ENCODE data around the gene MRPL12. TPM values are rescaled to one million over a fixed set of nuclear protein-coding genes. Genes with fewer than 3 reads are reported as not detected.

The MRPL12 gene
- total RNA-seq (10 to 100 TPM in 1 of 2 donors, 1 to 10 TPM in 1; 9.1 to 15.1 TPM), polyA plus RNA-seq (100 to 1,000 TPM; 103 to 121 TPM)

DNA sequence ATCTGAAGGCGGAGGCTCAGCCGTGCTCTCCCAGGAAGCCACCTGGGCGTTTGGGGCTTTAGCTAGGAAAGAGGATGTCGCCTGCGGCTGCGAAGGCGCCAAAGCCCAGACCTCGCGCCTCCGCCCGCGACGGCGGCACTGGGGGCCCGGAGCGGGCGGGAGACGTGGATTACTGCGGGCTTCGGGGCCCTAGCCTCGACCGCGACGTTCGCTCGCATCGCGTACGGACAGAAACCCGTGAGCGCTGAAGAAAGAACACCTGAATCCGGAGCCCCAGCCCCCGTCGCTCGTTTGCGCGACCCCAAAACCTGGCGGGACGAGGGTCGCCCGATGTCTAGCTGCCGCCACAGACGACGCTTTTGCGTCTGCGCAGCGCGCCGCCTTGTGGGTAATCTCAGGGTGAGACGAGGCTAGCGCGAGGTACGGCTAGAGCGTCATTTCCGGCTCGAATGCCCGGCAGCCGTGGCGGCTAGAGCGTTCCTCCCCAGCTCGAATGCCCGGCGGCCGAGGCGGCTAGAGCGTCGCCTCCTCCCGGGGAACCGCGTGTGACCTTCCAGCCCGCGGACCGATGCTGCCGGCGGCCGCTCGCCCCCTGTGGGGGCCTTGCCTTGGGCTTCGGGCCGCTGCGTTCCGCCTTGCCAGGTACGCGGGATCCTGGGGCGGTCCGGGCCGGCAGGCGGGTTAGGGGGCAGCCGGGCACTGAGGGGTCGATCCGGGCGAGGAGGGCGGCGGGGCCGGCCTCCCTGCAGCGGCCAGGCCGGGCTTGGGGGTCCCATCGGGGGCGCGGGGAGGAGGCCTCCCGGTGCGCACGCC, at the start of gene MRPL12:
TSS of gene MRPL12 (plus strand) at position 434 of the 813 bp plus-strand sequence. CDS start at position 569, 135 bp downstream.
- no peaks in the 10 kb centered on the region for H3K27me3 ChIP-seq (ENCODE audit: control insufficient read depth in 4 of 4, insufficient read depth in 4 of 4, low read length in 3 of 4)
- H3K9me3 ChIP-seq (ENCODE audit: control insufficient read depth in 4 of 4, low read length in 3 of 4) = no peaks in the 10 kb centered on the region
- peak within 1 kb of the TSS; percentile 85 to 95 for H3K27ac ChIP-seq (ENCODE audit: low read depth in 1 of 2, low read length in 2 of 2)
- peak in 1 of 2 donors; percentile 92 for TF ChIP-seq GABPA (IDR thresholded peaks at IDR 0.05 in 1 of 2, conservative IDR thresholded peaks at IDR 0.05 in 1 of 2)
- peak in 1 of 2 donors; percentile 26 for TF ChIP-seq RAD21 (IDR thresholded peaks at IDR 0.05)
- TF ChIP-seq, protein P1, sequence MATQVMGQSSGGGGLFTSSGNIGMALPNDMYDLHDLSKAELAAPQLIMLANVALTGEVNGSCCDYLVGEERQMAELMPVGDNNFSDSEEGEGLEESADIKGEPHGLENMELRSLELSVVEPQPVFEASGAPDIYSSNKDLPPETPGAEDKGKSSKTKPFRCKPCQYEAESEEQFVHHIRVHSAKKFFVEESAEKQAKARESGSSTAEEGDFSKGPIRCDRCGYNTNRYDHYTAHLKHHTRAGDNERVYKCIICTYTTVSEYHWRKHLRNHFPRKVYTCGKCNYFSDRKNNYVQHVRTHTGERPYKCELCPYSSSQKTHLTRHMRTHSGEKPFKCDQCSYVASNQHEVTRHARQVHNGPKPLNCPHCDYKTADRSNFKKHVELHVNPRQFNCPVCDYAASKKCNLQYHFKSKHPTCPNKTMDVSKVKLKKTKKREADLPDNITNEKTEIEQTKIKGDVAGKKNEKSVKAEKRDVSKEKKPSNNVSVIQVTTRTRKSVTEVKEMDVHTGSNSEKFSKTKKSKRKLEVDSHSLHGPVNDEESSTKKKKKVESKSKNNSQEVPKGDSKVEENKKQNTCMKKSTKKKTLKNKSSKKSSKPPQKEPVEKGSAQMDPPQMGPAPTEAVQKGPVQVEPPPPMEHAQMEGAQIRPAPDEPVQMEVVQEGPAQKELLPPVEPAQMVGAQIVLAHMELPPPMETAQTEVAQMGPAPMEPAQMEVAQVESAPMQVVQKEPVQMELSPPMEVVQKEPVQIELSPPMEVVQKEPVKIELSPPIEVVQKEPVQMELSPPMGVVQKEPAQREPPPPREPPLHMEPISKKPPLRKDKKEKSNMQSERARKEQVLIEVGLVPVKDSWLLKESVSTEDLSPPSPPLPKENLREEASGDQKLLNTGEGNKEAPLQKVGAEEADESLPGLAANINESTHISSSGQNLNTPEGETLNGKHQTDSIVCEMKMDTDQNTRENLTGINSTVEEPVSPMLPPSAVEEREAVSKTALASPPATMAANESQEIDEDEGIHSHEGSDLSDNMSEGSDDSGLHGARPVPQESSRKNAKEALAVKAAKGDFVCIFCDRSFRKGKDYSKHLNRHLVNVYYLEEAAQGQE (IDR thresholded peaks at IDR 0.05) = no peak
- TF ChIP-seq, protein P2, sequence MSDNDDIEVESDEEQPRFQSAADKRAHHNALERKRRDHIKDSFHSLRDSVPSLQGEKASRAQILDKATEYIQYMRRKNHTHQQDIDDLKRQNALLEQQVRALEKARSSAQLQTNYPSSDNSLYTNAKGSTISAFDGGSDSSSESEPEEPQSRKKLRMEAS (IDR thresholded peaks at IDR 0.05) = peak; percentile 58
- TF ChIP-seq, protein P3, sequence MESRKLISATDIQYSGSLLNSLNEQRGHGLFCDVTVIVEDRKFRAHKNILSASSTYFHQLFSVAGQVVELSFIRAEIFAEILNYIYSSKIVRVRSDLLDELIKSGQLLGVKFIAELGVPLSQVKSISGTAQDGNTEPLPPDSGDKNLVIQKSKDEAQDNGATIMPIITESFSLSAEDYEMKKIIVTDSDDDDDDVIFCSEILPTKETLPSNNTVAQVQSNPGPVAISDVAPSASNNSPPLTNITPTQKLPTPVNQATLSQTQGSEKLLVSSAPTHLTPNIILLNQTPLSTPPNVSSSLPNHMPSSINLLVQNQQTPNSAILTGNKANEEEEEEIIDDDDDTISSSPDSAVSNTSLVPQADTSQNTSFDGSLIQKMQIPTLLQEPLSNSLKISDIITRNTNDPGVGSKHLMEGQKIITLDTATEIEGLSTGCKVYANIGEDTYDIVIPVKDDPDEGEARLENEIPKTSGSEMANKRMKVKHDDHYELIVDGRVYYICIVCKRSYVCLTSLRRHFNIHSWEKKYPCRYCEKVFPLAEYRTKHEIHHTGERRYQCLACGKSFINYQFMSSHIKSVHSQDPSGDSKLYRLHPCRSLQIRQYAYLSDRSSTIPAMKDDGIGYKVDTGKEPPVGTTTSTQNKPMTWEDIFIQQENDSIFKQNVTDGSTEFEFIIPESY (IDR thresholded peaks at IDR 0.05) = peak; percentile 98
- no peak for TF ChIP-seq FOXA2 (IDR thresholded peaks at IDR 0.05)
- peak; percentile 62 for TF ChIP-seq TAF1 (conservative IDR thresholded peaks at IDR 0.05)
- TF ChIP-seq SP1 (IDR thresholded peaks at IDR 0.05) = peak; percentile 44
- TF ChIP-seq, protein P4, sequence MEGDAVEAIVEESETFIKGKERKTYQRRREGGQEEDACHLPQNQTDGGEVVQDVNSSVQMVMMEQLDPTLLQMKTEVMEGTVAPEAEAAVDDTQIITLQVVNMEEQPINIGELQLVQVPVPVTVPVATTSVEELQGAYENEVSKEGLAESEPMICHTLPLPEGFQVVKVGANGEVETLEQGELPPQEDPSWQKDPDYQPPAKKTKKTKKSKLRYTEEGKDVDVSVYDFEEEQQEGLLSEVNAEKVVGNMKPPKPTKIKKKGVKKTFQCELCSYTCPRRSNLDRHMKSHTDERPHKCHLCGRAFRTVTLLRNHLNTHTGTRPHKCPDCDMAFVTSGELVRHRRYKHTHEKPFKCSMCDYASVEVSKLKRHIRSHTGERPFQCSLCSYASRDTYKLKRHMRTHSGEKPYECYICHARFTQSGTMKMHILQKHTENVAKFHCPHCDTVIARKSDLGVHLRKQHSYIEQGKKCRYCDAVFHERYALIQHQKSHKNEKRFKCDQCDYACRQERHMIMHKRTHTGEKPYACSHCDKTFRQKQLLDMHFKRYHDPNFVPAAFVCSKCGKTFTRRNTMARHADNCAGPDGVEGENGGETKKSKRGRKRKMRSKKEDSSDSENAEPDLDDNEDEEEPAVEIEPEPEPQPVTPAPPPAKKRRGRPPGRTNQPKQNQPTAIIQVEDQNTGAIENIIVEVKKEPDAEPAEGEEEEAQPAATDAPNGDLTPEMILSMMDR (IDR thresholded peaks at IDR 0.05; ENCODE audit: low read depth, low read length, missing input control) = peak; percentile 39
- no peak for TF ChIP-seq FOXA1 (IDR thresholded peaks at IDR 0.05)
- peak; percentile 78 for TF ChIP-seq YY1 (IDR thresholded peaks at IDR 0.05)
- peak; percentile 69 for TF ChIP-seq RXRA (IDR thresholded peaks at IDR 0.05)
- peak in 1 of 2 donors; percentile 34 for TF ChIP-seq EGR1 (IDR thresholded peaks at IDR 0.05; ENCODE audit: low read depth in 2 of 2)
- peaks cover 13 to 47% (median 17%) of the 10 kb centered on the region in 4 donors for H3K36me3 ChIP-seq (ENCODE audit: control insufficient read depth in 4 of 4, insufficient read depth in 3 of 4, low read depth in 1 of 4, low read length in 3 of 4)
- H3K4me3 ChIP-seq (ENCODE audit: low read depth in 1 of 3, low read length in 3 of 3) = peak within 1 kb of the TSS; percentile 56 to 96 (median 89)
- H3K4me1 ChIP-seq (ENCODE audit: control insufficient read depth in 4 of 4, insufficient read depth in 4 of 4, low read length in 3 of 4) = peaks cover 7 to 41% (median 30%) of the 10 kb centered on the region in 4 donors
- peak within 1 kb of the TSS; percentile 48 to 89 for H3K9ac ChIP-seq (ENCODE audit: low read depth in 1 of 2, low read length in 2 of 2)
- under 1% methylated on average over 102 of the region's 102 CpGs for WGBS
- peak; percentile 92 for DNase-seq (ENCODE audit: low spot score)

All from liver (tissue), 9 donors.